RWPE1 (cell line): ENCODE results near the gene UGT1A5.

Source experiments
- CTCF ChIA-PET: fragments of 350-600 bp; sonication (Branson Sonifier 250); formaldehyde crosslinking; extraction: SDS; loops from one replicate; lab custom pipeline; 2021; lab: Yijun Ruan, JAX
- POLR2A ChIA-PET: fragments of 400-600 bp; formaldehyde crosslinking; extraction: SDS; loops from one replicate; lab custom pipeline; 2020; ENCODE audit warnings: antibody characterized with exemption; ENCODE audit not compliant: low non-redundant PET; lab: Yijun Ruan, JAX
- DNase-seq: peaks from one replicate; pipeline ENCODE4 v3.0.0; 2012; ENCODE audit warnings: low spot score
- H3K27ac ChIP-seq: fragments of 450-650 bp; 2 replicates; pipeline ENCODE4 v1.5.1; 2017
- CTCF ChIP-seq: fragments of 450-650 bp; conservative IDR thresholded peaks from 2 replicates; pipeline ENCODE4 v1.5.1; 2017; ENCODE audit warnings: low read depth, mild to moderate bottlenecking

UGT1A5 gene

GRCh38 chr2:233773854-233774253 is 61.1 kb downstream of the UGT1A5 start:
- ChIA-PET POLR2A (no interaction called here), CTCF (interaction anchor here (1.4 kb wide), 1 partner anchor 325 kb away, joined by 4 read pairs; no protein-coding TSS in a partner anchor)
- no peak overlapping the region for H3K27ac ChIP-seq
- no peak for TF ChIP-seq CTCF
- no peak for DNase-seq

- ChIA-PET POLR2A (no interaction called here), CTCF (no interaction called here)
- no peak for DNase-seq
- H3K27ac ChIP-seq, result no peak overlapping the region
- TF ChIP-seq CTCF, result no peak
These were observed 62.7 kb downstream of the UGT1A5 start for GRCh38 chr2:233775414-233775813.

GRCh38 chr2:233778030-233778429 is 65.3 kb downstream of the UGT1A5 start, which contains the start of gene MROH2A:
MROH2A (plus strand) TSS chr2:233778330; CDS start chr2:233779359, 1,029 bp downstream.
- no peak for DNase-seq
- no peak within 1 kb of the TSS for H3K27ac ChIP-seq
- ChIA-PET POLR2A (no interaction called here), CTCF (no interaction called here)
- TF ChIP-seq CTCF, result no peak

GRCh38 chr2:233779722-233780121 is 67.0 kb downstream of the UGT1A5 start:
- no peak for DNase-seq
- H3K27ac ChIP-seq, result no peak overlapping the region
- CTCF ChIA-PET, result interaction anchor here (0.6 kb wide), 1 partner anchor 332 kb away, joined by 5 read pairs; no protein-coding TSS in a partner anchor
- POLR2A ChIA-PET, result no interaction called here
- no peak for TF ChIP-seq CTCF

GRCh38 chr2:233780771-233781170 is 68.1 kb downstream of the UGT1A5 start:
- CTCF ChIA-PET, result no interaction called here
- POLR2A ChIA-PET, result no interaction called here
- H3K27ac ChIP-seq, result no peak overlapping the region
- no peak for DNase-seq
- no peak for TF ChIP-seq CTCF

GRCh38 chr2:233789554-233789953 is 76.8 kb downstream of the UGT1A5 start:
- TF ChIP-seq CTCF, result no peak
- ChIA-PET POLR2A (no interaction called here), CTCF (no interaction called here)
- H3K27ac ChIP-seq, result no peak overlapping the region
- no peak for DNase-seq
